PC-9 (cell line): ENCODE results near the gene MPZL1. TPM values are rescaled to one million over a fixed set of nuclear protein-coding genes. Genes with fewer than 3 reads are reported as not detected.

Experiments
- BruUV-seq: library from RNA; stranded (reverse); fragments of 400-500 nt; replicated peaks from 2 replicates; lab custom pipeline; 2021; lab: Mats Ljungman, UMichigan
- CTCF ChIA-PET: fragments of 300-600 bp; sonication (Branson Sonifier 250); formaldehyde crosslinking; loops from one replicate; lab custom pipeline; 2022; ENCODE audit warnings: antibody characterized with exemption; lab: Charles Lee
- POLR2A ChIA-PET: fragments of 300-600 bp; sonication (Branson Sonifier 250); formaldehyde crosslinking; loops from one replicate; lab custom pipeline; 2022; ENCODE audit warnings: antibody characterized with exemption; ENCODE audit not compliant: unreplicated experiment; lab: Charles Lee
- DNase-seq, 2 experiments: peaks; one replicate each; pipeline versions ENCODE4 v3.0.0 to v3.0.0-alpha.2; 2015 to 2022; ENCODE audit warnings: mixed read lengths in 1 of 2
- H2AFZ ChIP-seq: fragments of 200-600 bp; sonication (generic); 2 replicates; pipeline ENCODE4 v1.8.1; 2017; ENCODE audit warnings: antibody characterized with exemption
- H3F3A ChIP-seq: fragments of 200-600 bp; sonication (generic); 2 replicates; pipeline ENCODE4 v1.8.1; 2017; ENCODE audit warnings: antibody characterized with exemption, mild to moderate bottlenecking, low read depth; ENCODE audit not compliant: insufficient read depth
- H3K27ac ChIP-seq: fragments of 200-600 bp; sonication (generic); 2 replicates; pipeline ENCODE4 v1.6.1; 2016; ENCODE audit warnings: mixed run types
- H3K27me3 ChIP-seq: fragments of 200-600 bp; sonication (generic); 2 replicates; pipeline ENCODE4 v1.6.1; 2016; ENCODE audit warnings: low read depth, mixed run types; ENCODE audit not compliant: insufficient read depth
- H3K36me3 ChIP-seq: fragments of 200-600 bp; sonication (generic); 2 replicates; pipeline ENCODE4 v1.6.1; 2016; ENCODE audit warnings: low read depth, mixed run types
- H3K4me1 ChIP-seq: fragments of 200-600 bp; sonication (generic); replicated peaks from 2 replicates; pipeline ENCODE4 v1.6.1; 2016; ENCODE audit warnings: mixed run types; ENCODE audit not compliant: insufficient read depth
- H3K4me2 ChIP-seq: fragments of 200-600 bp; sonication (generic); 2 replicates; pipeline ENCODE4 v1.6.1; 2017; ENCODE audit warnings: mixed run types
- H3K4me3 ChIP-seq: fragments of 200-600 bp; sonication (generic); 2 replicates; pipeline ENCODE4 v1.6.1; 2016; ENCODE audit warnings: mixed run types
- H3K79me2 ChIP-seq: fragments of 200-600 bp; sonication (generic); 2 replicates; pipeline ENCODE4 v1.6.1; 2017; ENCODE audit warnings: low read depth, mixed run types
- H3K9me2 ChIP-seq: fragments of 200-600 bp; sonication (generic); 2 replicates; pipeline ENCODE4 v1.8.1; 2017; ENCODE audit warnings: mild to moderate bottlenecking; ENCODE audit not compliant: insufficient read depth
- H3K9me3 ChIP-seq: fragments of 200-600 bp; sonication (generic); 2 replicates; pipeline ENCODE4 v1.8.1; 2016; ENCODE audit warnings: low read depth; ENCODE audit not compliant: insufficient read depth
- H4K20me1 ChIP-seq: fragments of 200-600 bp; sonication (generic); 2 replicates; pipeline ENCODE4 v1.8.1; 2017; ENCODE audit not compliant: insufficient read depth
- EZH2 ChIP-seq: fragments of 200-600 bp; sonication (generic); IDR thresholded peaks from 2 replicates; pipeline ENCODE4 v1.8.0; 2017; ENCODE audit warnings: antibody characterized with exemption, low read depth
- intact Hi-C: fragments of 100-400 bp; cut with micrococcal nuclease; formaldehyde crosslinking; loops from one replicate; pipeline ENCODE4 v1.10.0; 2022; ENCODE audit not compliant: unreplicated experiment
- total RNA-seq: library from RNA; stranded (reverse); gene quantifications from 2 replicates; pipeline ENCODE4 v1.2.3, GENCODE V29; 2021
- TF ChIP-seq, protein P1 (sequence below): fragments of 200-600 bp; sonication (generic); conservative IDR thresholded peaks from 2 replicates; pipeline ENCODE4 v1.6.1; 2017; ENCODE audit warnings: mixed run types, antibody characterized with exemption, mild to moderate bottlenecking, moderate library complexity

The MPZL1 gene
- total RNA-seq, 1 experiment from 2014 or later = 80.3 TPM

DNA sequence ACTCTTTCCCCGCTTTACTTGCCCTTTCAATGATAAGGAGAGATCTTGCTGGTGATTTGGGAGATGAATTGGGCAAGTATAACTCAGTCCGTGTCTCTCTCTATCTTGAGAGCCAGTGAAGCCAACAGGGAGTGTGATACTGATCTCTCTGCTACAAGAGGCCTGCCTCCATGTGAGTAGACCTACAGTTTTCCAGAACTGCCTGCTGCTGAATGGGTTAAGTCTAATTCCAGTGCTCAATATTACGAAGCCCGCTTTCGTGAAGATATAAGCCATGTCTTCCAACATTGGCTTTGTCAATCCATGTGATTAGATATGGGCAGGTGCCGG is 99.5 kb downstream of the MPZL1 start:
- Histone ChIP-seq H3K36me3 (no peaks in the 10 kb centered on the region), H4K20me1 (no peaks in the 10 kb centered on the region), H3K27me3 (no peaks in the 10 kb centered on the region), H3K4me3 (no peak overlapping the region), H3K79me2 (no peaks in the 10 kb centered on the region), H2AFZ (no peak overlapping the region), H3K9me2 (no peaks in the 10 kb centered on the region), H3K4me2 (no peak overlapping the region), H3K9me3 (no peaks in the 10 kb centered on the region), H3K27ac (no peak overlapping the region), H3K4me1 (peaks cover 27% of the 10 kb centered on the region), H3F3A (peaks cover 11% of the 10 kb centered on the region; the same call in 1 of the 2 replicates)
- no peak for TF ChIP-seq EZH2
- TF ChIP-seq, protein P1, sequence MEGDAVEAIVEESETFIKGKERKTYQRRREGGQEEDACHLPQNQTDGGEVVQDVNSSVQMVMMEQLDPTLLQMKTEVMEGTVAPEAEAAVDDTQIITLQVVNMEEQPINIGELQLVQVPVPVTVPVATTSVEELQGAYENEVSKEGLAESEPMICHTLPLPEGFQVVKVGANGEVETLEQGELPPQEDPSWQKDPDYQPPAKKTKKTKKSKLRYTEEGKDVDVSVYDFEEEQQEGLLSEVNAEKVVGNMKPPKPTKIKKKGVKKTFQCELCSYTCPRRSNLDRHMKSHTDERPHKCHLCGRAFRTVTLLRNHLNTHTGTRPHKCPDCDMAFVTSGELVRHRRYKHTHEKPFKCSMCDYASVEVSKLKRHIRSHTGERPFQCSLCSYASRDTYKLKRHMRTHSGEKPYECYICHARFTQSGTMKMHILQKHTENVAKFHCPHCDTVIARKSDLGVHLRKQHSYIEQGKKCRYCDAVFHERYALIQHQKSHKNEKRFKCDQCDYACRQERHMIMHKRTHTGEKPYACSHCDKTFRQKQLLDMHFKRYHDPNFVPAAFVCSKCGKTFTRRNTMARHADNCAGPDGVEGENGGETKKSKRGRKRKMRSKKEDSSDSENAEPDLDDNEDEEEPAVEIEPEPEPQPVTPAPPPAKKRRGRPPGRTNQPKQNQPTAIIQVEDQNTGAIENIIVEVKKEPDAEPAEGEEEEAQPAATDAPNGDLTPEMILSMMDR = no peak
- no TSS peak for BruUV-seq
- POLR2A ChIA-PET = interaction anchor here (1.6 kb wide), 1 partner anchor 115 kb away, joined by 5 read pairs; the partner anchor contains the start of gene DCAF6
- CTCF ChIA-PET = no interaction called here
- DNase-seq = no peak
- intact Hi-C loops = loop anchor here (2.0 kb wide), 1 partner anchor 19 kb away; no protein-coding TSS in a partner anchor

DNA sequence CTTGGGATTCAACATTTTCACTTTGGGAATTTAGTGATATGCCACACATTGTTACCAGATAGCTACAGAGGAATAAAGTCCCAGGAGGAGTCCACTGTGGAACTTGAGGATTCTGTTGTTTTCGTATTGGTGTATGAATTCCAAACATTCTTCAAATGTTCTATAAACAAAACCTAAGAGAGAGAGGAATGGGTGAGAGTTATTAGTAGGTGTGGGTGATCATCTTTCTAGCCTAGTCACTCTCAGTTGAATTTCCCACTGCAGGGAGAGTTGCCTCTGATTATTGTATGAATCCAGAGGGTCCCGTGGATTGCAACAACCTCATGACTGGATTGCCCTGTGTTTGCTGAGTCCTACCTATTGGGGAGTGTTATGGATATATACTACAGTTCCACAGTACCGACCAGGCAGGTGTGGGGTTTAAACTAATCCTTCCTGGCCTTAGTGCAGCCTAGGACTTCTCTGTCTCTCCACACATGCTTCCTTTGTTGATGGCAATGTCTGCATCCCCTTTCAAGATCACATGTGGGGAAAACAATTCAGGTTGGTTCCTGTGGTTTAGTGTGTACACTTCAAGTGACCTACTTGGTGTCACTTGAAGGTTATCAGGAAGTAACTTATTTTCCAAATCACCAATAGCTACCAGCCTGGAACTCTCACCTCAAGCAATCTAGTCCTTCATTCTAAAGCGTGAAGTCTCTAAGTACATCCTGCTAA is 100.3 kb downstream of the MPZL1 start:
- POLR2A ChIA-PET = interaction anchor here (0.6 to 0.7 kb wide), 4 partner anchors 13 to 115 kb away, joined by 4 to 6 read pairs (median 4); no protein-coding TSS in a partner anchor
- CTCF ChIA-PET = no interaction called here
- BruUV-seq = no TSS peak

DNA sequence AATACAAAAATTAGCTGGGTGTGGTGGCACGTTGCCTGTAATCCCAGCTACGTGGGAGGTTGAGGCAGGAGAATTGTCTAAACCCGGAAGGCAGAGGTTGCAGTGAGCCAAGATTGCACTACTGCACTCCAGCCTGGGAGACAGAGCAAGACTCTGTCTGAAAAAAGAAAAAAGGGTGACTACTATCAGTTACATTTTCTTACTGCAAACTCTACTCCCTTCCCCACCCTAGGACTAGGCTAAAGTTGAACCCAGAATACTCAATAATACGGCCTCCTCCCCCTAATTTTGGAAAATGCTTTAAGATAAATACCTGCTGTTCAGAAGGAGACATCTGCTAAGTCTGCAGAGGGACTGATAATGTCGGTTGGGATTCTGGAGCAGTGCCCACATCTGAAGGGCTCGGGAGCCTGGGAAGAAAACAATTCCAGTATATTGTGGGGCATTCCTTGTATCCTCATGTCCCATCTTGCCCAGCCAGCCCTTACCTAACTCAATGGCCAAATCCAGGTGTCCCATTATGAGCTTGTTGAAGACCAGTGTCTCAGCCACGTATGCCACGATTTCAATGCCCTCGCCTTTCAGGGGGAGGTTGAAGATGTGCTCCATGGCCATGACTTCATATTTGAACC is 102.5 kb downstream of the MPZL1 start:
- ChIA-PET POLR2A (no interaction called here), CTCF (no interaction called here)
- intact Hi-C loops = no loop called here
- no peaks in the 10 kb centered on the region for H3K27me3 ChIP-seq
- H2AFZ ChIP-seq = no peak overlapping the region
- H3K79me2 ChIP-seq = no peaks in the 10 kb centered on the region
- H3K4me1 ChIP-seq = peaks cover 26% of the 10 kb centered on the region
- H3K9me2 ChIP-seq = no peaks in the 10 kb centered on the region; the same call in 1 of the 2 replicates
- TF ChIP-seq, protein P1 = no peak
- TF ChIP-seq EZH2 = no peak
- no peak overlapping the region for H3K4me3 ChIP-seq
- H3K4me2 ChIP-seq = no peak overlapping the region
- no peaks in the 10 kb centered on the region for H3K9me3 ChIP-seq
- BruUV-seq = no TSS peak
- H4K20me1 ChIP-seq = no peaks in the 10 kb centered on the region
- H3F3A ChIP-seq = peaks cover 11% of the 10 kb centered on the region; the same call in 1 of the 2 replicates
- no peak overlapping the region for H3K27ac ChIP-seq
- DNase-seq = no peak
- no peaks in the 10 kb centered on the region for H3K36me3 ChIP-seq

More for the DNA sequence above, 100.3 kb downstream of the MPZL1 start:
- no peaks in the 10 kb centered on the region for H3K27me3 ChIP-seq
- no peaks in the 10 kb centered on the region for H4K20me1 ChIP-seq
- H3K79me2 ChIP-seq = no peaks in the 10 kb centered on the region
- H3K4me2 ChIP-seq = peak overlapping the region; percentile 34
- no peak overlapping the region for H3K4me3 ChIP-seq
- H2AFZ ChIP-seq = no peak overlapping the region
- H3F3A ChIP-seq = peaks cover 11% of the 10 kb centered on the region; the same call in 1 of the 2 replicates
- DNase-seq = peak in 1 of 2 experiments; percentile 48
- intact Hi-C loops = loop anchor here (2.0 kb wide), 1 partner anchor 19 kb away; no protein-coding TSS in a partner anchor
- no peaks in the 10 kb centered on the region for H3K9me3 ChIP-seq
- TF ChIP-seq, protein P1 = no peak
- TF ChIP-seq EZH2 = no peak
- peak overlapping the region; percentile 52 for H3K27ac ChIP-seq
- no peaks in the 10 kb centered on the region for H3K9me2 ChIP-seq
- H3K36me3 ChIP-seq = no peaks in the 10 kb centered on the region
- peaks cover 27% of the 10 kb centered on the region for H3K4me1 ChIP-seq
